DND-41 (cell line): ENCODE measurements around the gene PPP6R1.
"Not testable (repeated sequence)": the region's sequence is repeated elsewhere in the genome, so short reads cannot be mapped to it uniquely, and the experiment has no call there.

Source experiments
- ATAC-seq: fragments of 200-7000 bp; cut with Tn5 transposase; 3 replicates; pipeline ENCODE4 v1.9.1; 2021; ENCODE audit warnings: low read depth; ENCODE audit not compliant: insufficient read depth
- DNase-seq: peaks from one replicate; pipeline ENCODE4 v3.0.0-alpha.2; 2020
- H2AFZ ChIP-seq: 2 replicates; pipeline ENCODE4 v1.6.0; 2012; ENCODE audit warnings: low read depth, low read length
- H3K27ac ChIP-seq: 2 replicates; pipeline ENCODE4 v1.5.1; 2012; ENCODE audit warnings: low read length, inconsistent platforms
- H3K27me3 ChIP-seq: fragments of 200-600 bp; sonication (generic); 2 replicates; pipeline ENCODE4 v1.6.0; 2012; ENCODE audit warnings: low read length, mild to moderate bottlenecking, inconsistent platforms; ENCODE audit not compliant: insufficient read depth, poor library complexity
- H3K36me3 ChIP-seq: 2 replicates; pipeline ENCODE4 v1.5.1; 2012; ENCODE audit warnings: low read length, inconsistent platforms; ENCODE audit not compliant: insufficient read depth
- H3K4me1 ChIP-seq: 2 replicates; pipeline ENCODE4 v1.5.1; 2012; ENCODE audit warnings: mild to moderate bottlenecking, low read length; ENCODE audit not compliant: insufficient read depth
- H3K4me2 ChIP-seq: 2 replicates; pipeline ENCODE4 v1.6.0; 2012; ENCODE audit warnings: mild to moderate bottlenecking, moderate library complexity, low read length, inconsistent platforms; ENCODE audit not compliant: insufficient read depth
- H3K4me3 ChIP-seq, 2 experiments: fragments of 200-600 bp in 1 of 2; shearing (Covaris generic) in 1 of 2; 2 replicates each; pipeline ENCODE4 v1.5.1; 2012 to 2016; ENCODE audit warnings: inconsistent platforms in 2 of 2, low read length in 2 of 2, mild to moderate bottlenecking in 2 of 2, low read depth in 1 of 2, moderate library complexity in 1 of 2
- H3K79me2 ChIP-seq: 2 replicates; pipeline ENCODE4 v1.6.0; 2012; ENCODE audit warnings: low read length, inconsistent platforms; ENCODE audit not compliant: insufficient read depth
- H3K9ac ChIP-seq: 2 replicates; pipeline ENCODE4 v1.6.0; 2012; ENCODE audit warnings: low read depth, mild to moderate bottlenecking, inconsistent platforms, low read length, moderate library complexity
- H3K9me3 ChIP-seq: 2 replicates; pipeline ENCODE4 v1.5.1; 2012; ENCODE audit warnings: low read length, moderate library complexity, mild to moderate bottlenecking, inconsistent platforms; ENCODE audit not compliant: insufficient read depth, severe bottlenecking
- H4K20me1 ChIP-seq: 2 replicates; pipeline ENCODE4 v1.6.0; 2012; ENCODE audit warnings: low read length; ENCODE audit not compliant: insufficient read depth
- CTCF ChIP-seq: IDR thresholded peaks from 2 replicates; pipeline ENCODE4 v1.5.1; 2012; ENCODE audit warnings: borderline replicate concordance, low read length, moderate library complexity, mild to moderate bottlenecking; ENCODE audit not compliant: poor library complexity, severe bottlenecking; ENCODE audit errors: extremely low read depth
- EZH2 ChIP-seq: IDR thresholded peaks from 3 replicates; pipeline ENCODE4 v1.6.1; 2012; ENCODE audit warnings: borderline replicate concordance, low read depth, mild to moderate bottlenecking, moderate library complexity, low read length, inconsistent platforms; ENCODE audit not compliant: severe bottlenecking

The PPP6R1 gene

DNA sequence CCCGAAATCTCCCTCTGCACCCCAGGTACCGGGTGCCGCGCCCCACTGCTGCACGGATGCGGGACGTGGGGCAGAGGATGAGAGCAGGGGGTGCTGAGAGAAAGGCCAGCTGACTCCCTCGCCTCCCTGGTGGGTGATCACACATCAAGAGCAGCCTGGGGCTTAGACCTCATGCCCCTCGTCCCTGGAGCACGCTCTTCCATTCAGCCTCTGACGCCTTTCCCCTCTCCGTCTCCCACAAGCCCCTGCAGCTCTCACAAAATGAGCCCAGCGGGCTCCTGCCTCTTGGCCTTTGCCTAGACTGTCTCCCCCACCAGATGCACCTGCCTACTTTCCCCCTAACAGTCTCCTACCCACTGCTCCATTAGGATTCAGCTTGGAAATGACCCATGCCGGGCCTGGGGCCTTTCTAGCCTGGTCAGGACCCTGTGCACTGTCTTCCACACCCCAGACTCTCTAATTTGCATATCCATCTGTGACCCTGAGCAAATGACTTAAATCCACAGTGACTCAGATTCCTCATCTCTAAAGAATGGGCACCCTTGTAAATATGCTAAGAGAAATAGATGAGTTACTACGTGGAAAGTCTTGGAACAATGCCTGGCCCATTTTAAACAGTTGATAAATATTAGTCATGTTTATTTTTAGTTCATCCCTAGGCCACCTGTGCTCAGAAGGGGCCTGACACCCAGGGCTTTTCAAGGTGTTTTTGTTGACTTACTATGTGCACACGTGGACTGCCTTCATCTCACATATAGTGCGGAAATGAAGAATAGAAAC is 48.9 kb downstream of the PPP6R1 start:
- Histone ChIP-seq H4K20me1 (no peaks in the 10 kb centered on the region), H3K27ac (no peak overlapping the region), H3K27me3 (no peaks in the 10 kb centered on the region), H3K4me3 (no peak overlapping the region), H2AFZ (no peak overlapping the region), H3K9me3 (peaks cover 5% of the 10 kb centered on the region), H3K9ac (no peak overlapping the region), H3K36me3 (no peaks in the 10 kb centered on the region), H3K79me2 (no peaks in the 10 kb centered on the region), H3K4me2 (no peak overlapping the region), H3K4me1 (no peaks in the 10 kb centered on the region)
- no peak for ATAC-seq
- DNase-seq: no peak
- TF ChIP-seq CTCF (no peak), EZH2 (no peak)

GRCh38 chr19:55208880-55209692 is 49.7 kb downstream of the PPP6R1 start, which contains the start of gene PTPRH:
PTPRH (minus strand) TSS chr19:55209501; CDS start chr19:55209433, 68 bp downstream.
- no peak within 1 kb of the TSS for H3K4me3 ChIP-seq
- H3K4me1 ChIP-seq: no peaks in the 10 kb centered on the region
- H3K4me2 ChIP-seq: no peak within 1 kb of the TSS
- ATAC-seq (no peak), DNase-seq (no peak)
- H3K9ac ChIP-seq: no peak within 1 kb of the TSS
- H2AFZ ChIP-seq: no peak within 1 kb of the TSS
- H3K79me2 ChIP-seq: no peaks in the 10 kb centered on the region
- H4K20me1 ChIP-seq: no peaks in the 10 kb centered on the region
- H3K9me3 ChIP-seq: peaks cover 5% of the 10 kb centered on the region
- H3K27ac ChIP-seq: no peak within 1 kb of the TSS
- TF ChIP-seq CTCF (no peak), EZH2 (no peak)
- no peaks in the 10 kb centered on the region for H3K36me3 ChIP-seq
- no peaks in the 10 kb centered on the region for H3K27me3 ChIP-seq

DNA sequence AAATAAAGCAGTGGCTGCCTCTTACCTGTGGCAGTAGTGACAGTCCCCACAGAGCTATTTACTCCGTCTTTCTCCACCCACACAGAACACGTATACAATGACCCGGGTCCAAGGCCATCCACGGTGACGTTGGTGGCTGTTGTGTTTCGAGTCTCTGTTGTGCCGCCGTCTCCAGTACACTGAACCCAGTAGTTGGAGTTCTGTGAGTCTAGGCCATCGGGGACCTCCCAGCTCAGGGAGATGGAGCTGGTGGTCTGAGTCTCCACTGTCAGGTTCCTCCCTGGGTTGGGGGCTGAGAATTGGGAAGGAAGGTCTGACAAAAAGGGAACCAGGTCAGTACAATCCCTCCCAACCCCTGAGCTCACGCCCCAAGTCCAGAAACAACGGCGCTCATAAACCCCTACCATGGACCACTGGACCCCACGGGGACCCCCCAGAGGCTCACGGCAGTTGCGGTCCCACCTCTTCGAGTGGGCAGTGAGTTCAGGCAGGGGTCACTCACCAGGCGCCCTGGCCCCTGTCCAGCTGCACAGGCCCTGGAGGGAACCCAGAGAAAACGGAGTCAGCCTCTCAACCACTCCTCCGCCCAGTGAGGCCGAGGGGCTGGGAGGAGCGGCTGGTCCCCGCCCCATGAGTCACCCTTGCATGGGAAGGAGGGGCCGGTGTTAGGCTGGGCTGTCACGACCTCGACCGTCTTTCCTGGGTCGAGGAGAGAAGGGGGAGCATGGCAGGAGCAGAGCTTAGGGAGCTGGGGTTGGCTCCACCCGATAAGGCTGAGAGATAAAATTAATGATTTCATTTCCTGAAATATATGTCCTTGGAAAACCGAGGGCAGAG is 51.9 kb downstream of the PPP6R1 start:
- Histone ChIP-seq H3K4me3 (no peak overlapping the region), H4K20me1 (no peaks in the 10 kb centered on the region), H3K27ac (no peak overlapping the region), H3K4me1 (no peaks in the 10 kb centered on the region), H3K4me2 (no peak overlapping the region), H3K79me2 (no peaks in the 10 kb centered on the region), H2AFZ (no peak overlapping the region), H3K9ac (no peak overlapping the region), H3K27me3 (no peaks in the 10 kb centered on the region), H3K9me3 (no peaks in the 10 kb centered on the region), H3K36me3 (no peaks in the 10 kb centered on the region)
- ATAC-seq (peak; percentile 80), DNase-seq (peak; percentile 33)
- TF ChIP-seq CTCF (no peak), EZH2 (no peak)

- H3K4me1 ChIP-seq, H3K27ac ChIP-seq, H2AFZ ChIP-seq, ATAC-seq, H3K27me3 ChIP-seq, H3K9me3 ChIP-seq, H3K9ac ChIP-seq, H3K79me2 ChIP-seq, H3K36me3 ChIP-seq, H3K4me3 ChIP-seq, H4K20me1 ChIP-seq, DNase-seq, H3K4me2 ChIP-seq: not testable (repeated sequence)
Measured at GRCh38 chr19:55202199-55202598, 56.6 kb downstream of the PPP6R1 start.
